Hepatocyte (in vitro differentiated cells): ENCODE data around the gene CTNNA3. TPM values are rescaled to one million over a fixed set of nuclear protein-coding genes. Genes with fewer than 3 reads are reported as not detected.

Source experiments
- DNase-seq: peaks from one replicate; pipeline ENCODE4 v3.0.0-alpha.2; 2016; ENCODE audit warnings: low spot score
- H2AFZ ChIP-seq: fragments of 200-600 bp; sonication (generic); 2 replicates; pipeline ENCODE4 v1.6.0; 2016; ENCODE audit warnings: antibody characterized with exemption, mild to moderate bottlenecking
- H3K27ac ChIP-seq: fragments of 200-600 bp; sonication (generic); 2 replicates; pipeline ENCODE4 v1.5.1; 2016; ENCODE audit warnings: mild to moderate bottlenecking
- H3K27me3 ChIP-seq: fragments of 200-600 bp; sonication (generic); 2 replicates; pipeline ENCODE4 v1.6.1; 2016
- H3K36me3 ChIP-seq: fragments of 200-600 bp; sonication (generic); replicated peaks from 2 replicates; pipeline ENCODE4 v1.5.1; 2016; ENCODE audit warnings: low read depth; ENCODE audit not compliant: insufficient read depth
- H3K4me1 ChIP-seq: fragments of 200-600 bp; sonication (generic); 2 replicates; pipeline ENCODE4 v1.5.1; 2016; ENCODE audit warnings: mild to moderate bottlenecking, moderate library complexity; ENCODE audit not compliant: insufficient read depth
- H3K4me2 ChIP-seq: fragments of 200-600 bp; sonication (generic); 2 replicates; pipeline ENCODE4 v1.6.0; 2016
- H3K4me3 ChIP-seq: fragments of 200-600 bp; sonication (generic); 2 replicates; pipeline ENCODE4 v1.5.1; 2016; ENCODE audit warnings: mild to moderate bottlenecking
- H3K79me2 ChIP-seq: fragments of 200-600 bp; sonication (generic); 2 replicates; pipeline ENCODE4 v1.6.0; 2017; ENCODE audit warnings: mild to moderate bottlenecking
- H3K9me2 ChIP-seq: fragments of 200-600 bp; sonication (generic); replicated peaks from 2 replicates; pipeline ENCODE4 v1.6.0; 2017; ENCODE audit warnings: mild to moderate bottlenecking; ENCODE audit not compliant: insufficient read depth
- H3K9me3 ChIP-seq: fragments of 200-600 bp; sonication (generic); 2 replicates; pipeline ENCODE4 v1.5.1; 2016; ENCODE audit warnings: low read depth, mild to moderate bottlenecking
- H4K20me1 ChIP-seq: fragments of 200-600 bp; sonication (generic); 2 replicates; pipeline ENCODE4 v1.6.0; 2016; ENCODE audit warnings: mild to moderate bottlenecking; ENCODE audit not compliant: insufficient read depth, poor library complexity, severe bottlenecking
- EZH2 ChIP-seq: fragments of 200-600 bp; sonication (generic); IDR thresholded peaks from 2 replicates; pipeline ENCODE4 v1.6.1; 2016; ENCODE audit warnings: antibody characterized with exemption, mild to moderate bottlenecking, borderline replicate concordance
- EZH2phosphoT487 ChIP-seq: fragments of 200-600 bp; sonication (generic); IDR thresholded peaks from one replicate; pipeline ENCODE4 v1.6.1; 2018; ENCODE audit warnings: antibody characterized with exemption, mild to moderate bottlenecking, low read depth, moderate library complexity; ENCODE audit not compliant: unreplicated experiment, severe bottlenecking
- WGBS: methylation state at CpG from one replicate; pipeline ENCODE4 v1.1.6; 2016; ENCODE audit warnings: low lambda C conversion rate; ENCODE audit errors: missing lambda C conversion rate; 5-methylcytosine and 5-hydroxymethylcytosine counted together
- polyA plus RNA-seq: library from polyadenylated mRNA; unstranded; fragments of >200 nt; fragmentation: Nextera tagmentation; extraction: Ambion mirVana; gene quantifications from 2 replicates; pipeline ENCODE4 v1.2.1, GENCODE V29; 2016
- total RNA-seq: library from RNA; depleted of rRNA; stranded (reverse); fragments of >200 nt; gene quantifications from 2 replicates; pipeline ENCODE4 v1.2.3, GENCODE V29; 2014
- TF ChIP-seq, protein P1 (sequence below): fragments of 200-600 bp; sonication (generic); IDR thresholded peaks from 2 replicates; pipeline ENCODE4 v1.5.1; 2016; ENCODE audit warnings: antibody characterized with exemption, mild to moderate bottlenecking; ENCODE audit not compliant: poor library complexity

The CTNNA3 gene
- total and polyA plus RNA-seq, 2 experiments from 2014 or later: 12.9 to 25.9 TPM

DNA sequence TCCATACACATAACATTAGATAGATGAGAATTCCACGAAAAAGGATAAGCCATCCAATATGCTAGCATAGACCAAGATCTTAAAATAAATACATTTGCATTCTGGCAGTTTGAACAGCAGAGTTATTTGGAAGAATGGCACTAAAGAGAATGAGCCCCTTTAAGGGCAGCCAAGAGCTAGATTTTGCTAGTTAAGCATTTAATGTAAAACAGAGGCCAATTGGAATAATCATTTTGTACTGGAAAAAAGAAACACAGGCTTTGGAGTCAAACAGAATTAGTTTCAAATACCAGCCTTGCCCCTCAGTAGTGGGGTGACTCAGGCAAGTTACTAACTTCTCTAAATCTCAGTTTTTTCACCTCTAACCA, 714.0 kb downstream of the CTNNA3 start:
- Histone ChIP-seq H3K79me2 (no peaks in the 10 kb centered on the region), H2AFZ (no peak overlapping the region), H3K4me2 (no peak overlapping the region), H3K27me3 (no peaks in the 10 kb centered on the region), H3K4me3 (no peak overlapping the region), H3K36me3 (no peaks in the 10 kb centered on the region), H3K9me2 (no peaks in the 10 kb centered on the region), H3K9me3 (no peaks in the 10 kb centered on the region), H3K4me1 (no peaks in the 10 kb centered on the region), H4K20me1 (no peaks in the 10 kb centered on the region), H3K27ac (no peak overlapping the region)
- WGBS: 95% methylated on average over 1 of the region's 1 CpG
- TF ChIP-seq EZH2 (no peak), EZH2phosphoT487 (no peak)
- TF ChIP-seq, protein P1, sequence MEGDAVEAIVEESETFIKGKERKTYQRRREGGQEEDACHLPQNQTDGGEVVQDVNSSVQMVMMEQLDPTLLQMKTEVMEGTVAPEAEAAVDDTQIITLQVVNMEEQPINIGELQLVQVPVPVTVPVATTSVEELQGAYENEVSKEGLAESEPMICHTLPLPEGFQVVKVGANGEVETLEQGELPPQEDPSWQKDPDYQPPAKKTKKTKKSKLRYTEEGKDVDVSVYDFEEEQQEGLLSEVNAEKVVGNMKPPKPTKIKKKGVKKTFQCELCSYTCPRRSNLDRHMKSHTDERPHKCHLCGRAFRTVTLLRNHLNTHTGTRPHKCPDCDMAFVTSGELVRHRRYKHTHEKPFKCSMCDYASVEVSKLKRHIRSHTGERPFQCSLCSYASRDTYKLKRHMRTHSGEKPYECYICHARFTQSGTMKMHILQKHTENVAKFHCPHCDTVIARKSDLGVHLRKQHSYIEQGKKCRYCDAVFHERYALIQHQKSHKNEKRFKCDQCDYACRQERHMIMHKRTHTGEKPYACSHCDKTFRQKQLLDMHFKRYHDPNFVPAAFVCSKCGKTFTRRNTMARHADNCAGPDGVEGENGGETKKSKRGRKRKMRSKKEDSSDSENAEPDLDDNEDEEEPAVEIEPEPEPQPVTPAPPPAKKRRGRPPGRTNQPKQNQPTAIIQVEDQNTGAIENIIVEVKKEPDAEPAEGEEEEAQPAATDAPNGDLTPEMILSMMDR: no peak
- no peak for DNase-seq

DNA sequence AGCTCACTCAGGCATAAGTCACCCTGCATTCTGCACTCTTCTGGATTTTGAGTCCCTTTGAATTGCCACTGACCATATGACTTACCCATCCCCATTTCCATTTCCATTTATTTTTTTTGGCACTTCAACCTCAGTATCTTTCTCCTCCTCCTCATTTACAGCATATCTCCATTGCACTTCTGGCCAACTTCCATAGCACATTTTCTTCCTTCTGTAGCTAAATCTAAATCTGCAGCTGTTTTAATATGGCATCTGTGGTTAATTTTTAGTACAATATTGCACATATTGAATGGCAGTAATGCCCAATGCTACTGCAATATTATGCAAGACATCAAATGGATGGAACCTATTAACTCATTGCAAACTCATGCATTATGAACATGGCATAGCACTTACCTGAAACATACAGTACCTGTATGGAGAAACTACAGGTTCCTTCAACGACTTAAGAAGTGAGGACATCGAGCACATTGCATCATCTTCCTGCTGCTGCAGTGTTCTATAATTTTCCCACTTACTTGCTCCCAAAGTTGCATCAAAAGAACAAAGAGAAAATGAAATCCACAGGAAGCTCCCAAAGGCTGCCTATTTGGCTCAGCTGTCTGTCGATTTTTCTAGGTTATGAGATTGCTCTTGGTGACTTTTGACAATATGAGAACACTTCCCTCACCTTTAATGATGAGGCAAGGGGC, 714.5 kb downstream of the CTNNA3 start:
- no peaks in the 10 kb centered on the region for H4K20me1 ChIP-seq
- no peak overlapping the region for H3K27ac ChIP-seq
- no peaks in the 10 kb centered on the region for H3K27me3 ChIP-seq
- H3K9me3 ChIP-seq: no peaks in the 10 kb centered on the region
- no peak overlapping the region for H3K4me3 ChIP-seq
- H3K4me2 ChIP-seq: no peak overlapping the region
- H3K36me3 ChIP-seq: no peaks in the 10 kb centered on the region
- WGBS: 90% methylated on average over 3 of the region's 3 CpGs
- no peaks in the 10 kb centered on the region for H3K79me2 ChIP-seq
- no peak overlapping the region for H2AFZ ChIP-seq
- TF ChIP-seq, protein P1: no peak
- TF ChIP-seq EZH2 (no peak), EZH2phosphoT487 (no peak)
- H3K9me2 ChIP-seq: no peaks in the 10 kb centered on the region
- no peak for DNase-seq
- H3K4me1 ChIP-seq: no peaks in the 10 kb centered on the region

GRCh38 chr10:66980246-66980815, 715.7 kb downstream of the CTNNA3 start:
- DNase-seq: no peak
- Histone ChIP-seq H3K4me1 (no peaks in the 10 kb centered on the region), H2AFZ (no peak overlapping the region), H3K9me2 (no peaks in the 10 kb centered on the region), H3K27me3 (no peaks in the 10 kb centered on the region), H3K4me3 (no peak overlapping the region), H4K20me1 (no peaks in the 10 kb centered on the region), H3K36me3 (no peaks in the 10 kb centered on the region), H3K4me2 (no peak overlapping the region), H3K9me3 (no peaks in the 10 kb centered on the region), H3K27ac (no peak overlapping the region), H3K79me2 (no peaks in the 10 kb centered on the region)
- WGBS: 90% methylated on average over 4 of the region's 4 CpGs
- TF ChIP-seq, protein P1: no peak
- no peak for TF ChIP-seq EZH2
- TF ChIP-seq EZH2phosphoT487: no peak
